Liver (tissue), 9 donors: ENCODE measurements around the gene OR2V1. TPM values are rescaled to one million over a fixed set of nuclear protein-coding genes. Genes with fewer than 3 reads are reported as not detected.

Experiments used
- DNase-seq: peaks from one replicate; pipeline ENCODE4 v3.0.0-alpha.2; 2017; ENCODE audit warnings: low spot score
- H3K27ac ChIP-seq, 2 donors: one replicate each; pipeline ENCODE4 v1.7.0; 2013; ENCODE audit warnings: inconsistent platforms in 2 of 2, low read length in 2 of 2, control low read depth in 1 of 2, low read depth in 1 of 2, mild to moderate bottlenecking in 1 of 2
- H3K27me3 ChIP-seq, 4 donors: one replicate each; pipeline versions ENCODE4 v1.6.1 to v1.7.0; 2013; ENCODE audit warnings: low read length in 3 of 4, inconsistent platforms in 1 of 4, mild to moderate bottlenecking in 1 of 4, moderate library complexity in 1 of 4; ENCODE audit not compliant: control insufficient read depth in 4 of 4, insufficient read depth in 4 of 4
- H3K36me3 ChIP-seq, 4 donors: one replicate each; pipeline versions ENCODE4 v1.6.1 to v1.7.0; 2013; ENCODE audit warnings: low read length in 3 of 4, mild to moderate bottlenecking in 3 of 4, low read depth in 1 of 4, moderate library complexity in 1 of 4; ENCODE audit not compliant: control insufficient read depth in 4 of 4, insufficient read depth in 3 of 4
- H3K4me1 ChIP-seq, 4 donors: one replicate each; pipeline versions ENCODE4 v1.6.1 to v1.7.0; 2013; ENCODE audit warnings: low read length in 3 of 4, mild to moderate bottlenecking in 3 of 4, moderate library complexity in 1 of 4; ENCODE audit not compliant: control insufficient read depth in 4 of 4, insufficient read depth in 4 of 4
- H3K4me3 ChIP-seq, 3 donors: one replicate each; pipeline versions ENCODE4 v1.6.1 to v1.7.0; 2013; ENCODE audit warnings: low read length in 3 of 3, control low read depth in 1 of 3, low read depth in 1 of 3, mild to moderate bottlenecking in 1 of 3
- H3K9ac ChIP-seq, 2 donors: one replicate each; pipeline ENCODE4 v1.7.0; 2013; ENCODE audit warnings: low read length in 2 of 2, mild to moderate bottlenecking in 2 of 2, moderate library complexity in 2 of 2, control low read depth in 1 of 2, low read depth in 1 of 2
- H3K9me3 ChIP-seq, 4 donors: one replicate each; pipeline versions ENCODE4 v1.6.1 to v1.7.0; 2013; ENCODE audit warnings: low read length in 3 of 4; ENCODE audit not compliant: control insufficient read depth in 4 of 4
- ATF3 ChIP-seq: IDR thresholded peaks from 2 replicates; pipeline ENCODE4 v1.6.1; 2016; ENCODE audit warnings: antibody characterized with exemption
- CTCF ChIP-seq: fragments of 150-350 bp; IDR thresholded peaks from 2 replicates; pipeline ENCODE4 v1.5.1; 2017; ENCODE audit warnings: improper control_type of control experiment, low read depth, low read length; ENCODE audit not compliant: missing input control
- EGR1 ChIP-seq, 2 donors: IDR thresholded peaks; 2 replicates each; pipeline ENCODE4 v1.6.1; 2016 to 2018; ENCODE audit warnings: antibody characterized with exemption in 2 of 2, low read depth in 2 of 2
- FOXA1 ChIP-seq: IDR thresholded peaks from 2 replicates; pipeline ENCODE4 v1.6.1; 2016; ENCODE audit warnings: antibody characterized with exemption
- FOXA2 ChIP-seq: IDR thresholded peaks from 2 replicates; pipeline ENCODE4 v1.6.1; 2016; ENCODE audit warnings: antibody characterized with exemption
- GABPA ChIP-seq, 2 donors: IDR thresholded peaks in 1 of 2; conservative IDR thresholded peaks in 1 of 2; 2 replicates each; pipeline ENCODE4 v1.6.1; 2016; ENCODE audit warnings: antibody characterized with exemption in 2 of 2, mild to moderate bottlenecking in 1 of 2, moderate library complexity in 1 of 2
- HNF4A ChIP-seq, 2 donors: conservative IDR thresholded peaks; 2 replicates each; pipeline ENCODE4 v1.6.1; 2016; ENCODE audit warnings: antibody characterized with exemption in 2 of 2, mild to moderate bottlenecking in 2 of 2
- HNF4G ChIP-seq: IDR thresholded peaks from 2 replicates; pipeline ENCODE4 v1.6.1; 2016; ENCODE audit warnings: antibody characterized with exemption
- JUND ChIP-seq, 2 donors: IDR thresholded peaks; 2 replicates each; pipeline ENCODE4 v1.6.1; 2016; ENCODE audit warnings: antibody characterized with exemption in 2 of 2
- NR2F2 ChIP-seq: IDR thresholded peaks from 2 replicates; pipeline ENCODE4 v1.6.1; 2016; ENCODE audit warnings: antibody characterized with exemption
- RAD21 ChIP-seq, 2 donors: IDR thresholded peaks; 2 replicates each; pipeline ENCODE4 v1.6.1; 2016; ENCODE audit warnings: antibody characterized with exemption in 2 of 2, mild to moderate bottlenecking in 2 of 2
- RXRA ChIP-seq, 2 donors: IDR thresholded peaks; 2 replicates each; pipeline ENCODE4 v1.6.1; 2017 to 2018; ENCODE audit warnings: antibody characterized with exemption in 2 of 2, mild to moderate bottlenecking in 1 of 2
- SP1 ChIP-seq: IDR thresholded peaks from 2 replicates; pipeline ENCODE4 v1.6.1; 2018; ENCODE audit warnings: antibody characterized with exemption, mild to moderate bottlenecking
- TAF1 ChIP-seq: conservative IDR thresholded peaks from 2 replicates; pipeline ENCODE4 v1.6.1; 2016; ENCODE audit warnings: antibody characterized with exemption, mild to moderate bottlenecking
- YY1 ChIP-seq: IDR thresholded peaks from 2 replicates; pipeline ENCODE4 v1.6.1; 2016; ENCODE audit warnings: antibody characterized with exemption, mild to moderate bottlenecking
- WGBS: extraction: QIAGEN DNeasy Blood & Tissue Kit; methylation state at CpG from one replicate; pipeline ENCODE4 v1.1.7; 2013; 5-methylcytosine and 5-hydroxymethylcytosine counted together
- polyA plus RNA-seq, 2 donors: library from polyadenylated mRNA; stranded (reverse) in 1 of 2; unstranded in 1 of 2; fragments of 200-250 nt in 1 of 2; fragments of >200 nt in 1 of 2; fragmentation: Nextera tagmentation in 1 of 2; extraction: Ambion mirVana in 1 of 2; gene quantifications; one replicate each; pipeline versions ENCODE4 v1.2.1 to v1.2.3, GENCODE V29; 2013 to 2015
- total RNA-seq, 2 donors: library from RNA; depleted of rRNA; stranded (reverse); fragments of >200 nt; gene quantifications; one replicate each; pipeline ENCODE4 v1.2.3, GENCODE V29; 2014
- TF ChIP-seq, protein P1 (sequence below): IDR thresholded peaks from 2 replicates; pipeline ENCODE4 v1.6.1; 2016; ENCODE audit warnings: antibody characterized with exemption
- TF ChIP-seq, protein P2 (sequence below): IDR thresholded peaks from 2 replicates; pipeline ENCODE4 v1.6.1; 2016; ENCODE audit warnings: antibody characterized with exemption
- donor health status: healthy.
- donor health status: healthy.
- donor health status: healthy.
- donor health status: healthy.
- donor health status: healthy.

OR2V1 gene
- total and polyA plus RNA-seq, 4 donors: not detected

DNA sequence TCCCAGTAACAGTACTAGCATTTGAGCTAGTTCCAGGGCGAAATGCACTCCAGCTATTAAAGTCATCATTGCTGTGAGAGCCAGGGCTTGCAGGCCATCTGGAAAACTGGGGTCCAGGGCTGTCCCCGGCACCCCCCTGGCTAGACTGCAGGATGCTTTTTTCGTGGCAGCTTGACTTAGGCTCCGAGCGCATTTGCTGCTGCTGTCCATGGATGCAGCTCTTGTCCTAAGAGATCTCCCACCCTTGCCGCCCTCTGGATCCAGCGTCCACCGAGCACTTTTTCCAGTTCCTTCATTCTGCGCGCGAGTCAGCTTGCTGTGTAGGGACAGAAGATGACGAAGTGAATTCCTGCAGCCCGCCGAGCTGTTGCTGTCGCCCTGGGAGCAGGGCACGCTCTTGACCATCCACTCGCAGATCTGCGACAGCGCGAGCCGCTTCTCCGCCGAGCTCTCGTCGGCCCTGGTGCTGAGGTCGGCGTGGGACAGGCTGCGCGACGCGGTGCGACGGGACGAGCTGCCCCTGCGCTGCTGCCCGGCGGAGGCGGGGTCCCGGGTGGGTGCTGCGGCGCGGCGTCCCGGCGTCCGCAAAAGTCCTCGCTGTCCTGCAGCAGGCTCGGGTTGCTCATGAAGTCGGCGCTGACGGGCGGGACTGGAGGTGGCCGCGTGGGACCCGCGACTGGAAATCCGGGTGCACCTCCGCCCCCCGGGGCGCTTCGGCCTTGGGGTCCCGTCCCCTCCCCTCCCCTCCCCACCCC lies 30.7 kb downstream of the OR2V1 start:
- H3K4me3 ChIP-seq: no peak overlapping the region
- DNase-seq: no peak
- WGBS: 8% methylated on average over 62 of the region's 62 CpGs

DNA sequence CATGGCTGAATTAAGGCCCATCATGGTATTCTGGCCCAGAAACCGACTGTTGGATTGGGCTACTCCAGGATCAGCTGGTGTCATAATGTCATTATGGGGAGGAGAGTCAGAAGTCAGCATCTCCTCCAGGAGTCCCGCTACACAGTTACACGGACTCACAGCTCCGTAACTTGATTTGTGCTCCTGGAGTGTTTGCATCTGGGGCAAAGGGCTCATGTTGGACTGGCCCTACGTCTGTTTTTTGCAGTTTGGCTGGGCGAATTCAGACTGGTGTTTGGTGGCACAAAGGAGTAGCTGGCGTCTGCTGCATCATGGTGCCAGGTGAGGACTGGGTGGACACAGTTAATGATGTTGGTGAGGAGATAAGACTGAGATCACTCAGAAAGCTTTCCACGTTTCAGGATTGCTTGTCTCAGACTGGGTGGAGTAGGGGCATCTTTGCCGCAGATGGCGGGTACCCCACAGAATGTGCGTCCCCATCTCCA lies 31.3 kb downstream of the OR2V1 start:
- DNase-seq: no peak
- H3K27ac ChIP-seq: no peak overlapping the region
- H3K36me3 ChIP-seq: no peaks in the 10 kb centered on the region
- no peak overlapping the region for H3K4me3 ChIP-seq
- peaks cover 0 to 4% (median 0%) of the 10 kb centered on the region in 4 donors for H3K4me1 ChIP-seq
- WGBS: 53% methylated on average over 11 of the region's 11 CpGs
- H3K9ac ChIP-seq: no peak overlapping the region
- H3K27me3 ChIP-seq: peaks cover 0 to 8% (median 3%) of the 10 kb centered on the region in 4 donors
- no peaks in the 10 kb centered on the region for H3K9me3 ChIP-seq
- TF ChIP-seq YY1: no peak
- TF ChIP-seq, protein P1, sequence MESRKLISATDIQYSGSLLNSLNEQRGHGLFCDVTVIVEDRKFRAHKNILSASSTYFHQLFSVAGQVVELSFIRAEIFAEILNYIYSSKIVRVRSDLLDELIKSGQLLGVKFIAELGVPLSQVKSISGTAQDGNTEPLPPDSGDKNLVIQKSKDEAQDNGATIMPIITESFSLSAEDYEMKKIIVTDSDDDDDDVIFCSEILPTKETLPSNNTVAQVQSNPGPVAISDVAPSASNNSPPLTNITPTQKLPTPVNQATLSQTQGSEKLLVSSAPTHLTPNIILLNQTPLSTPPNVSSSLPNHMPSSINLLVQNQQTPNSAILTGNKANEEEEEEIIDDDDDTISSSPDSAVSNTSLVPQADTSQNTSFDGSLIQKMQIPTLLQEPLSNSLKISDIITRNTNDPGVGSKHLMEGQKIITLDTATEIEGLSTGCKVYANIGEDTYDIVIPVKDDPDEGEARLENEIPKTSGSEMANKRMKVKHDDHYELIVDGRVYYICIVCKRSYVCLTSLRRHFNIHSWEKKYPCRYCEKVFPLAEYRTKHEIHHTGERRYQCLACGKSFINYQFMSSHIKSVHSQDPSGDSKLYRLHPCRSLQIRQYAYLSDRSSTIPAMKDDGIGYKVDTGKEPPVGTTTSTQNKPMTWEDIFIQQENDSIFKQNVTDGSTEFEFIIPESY: no peak
- no peak for TF ChIP-seq CTCF
- TF ChIP-seq JUND (IDR thresholded peaks at IDR 0.05): no peak
- no peak for TF ChIP-seq ATF3
- TF ChIP-seq TAF1: no peak
- no peak for TF ChIP-seq HNF4G
- no peak for TF ChIP-seq RAD21 (IDR thresholded peaks at IDR 0.05)
- no peak for TF ChIP-seq FOXA2
- no peak for TF ChIP-seq GABPA (IDR thresholded peaks at IDR 0.05 in 1 of 2, conservative IDR thresholded peaks at IDR 0.05 in 1 of 2)
- no peak for TF ChIP-seq FOXA1
- TF ChIP-seq SP1: no peak

More for the DNA sequence above, 30.7 kb downstream of the OR2V1 start:
- Histone ChIP-seq H3K4me1 (peaks cover 0 to 4% (median 0%) of the 10 kb centered on the region in 4 donors), H3K27me3 (peaks cover 0 to 8% (median 3%) of the 10 kb centered on the region in 4 donors), H3K9ac (no peak overlapping the region), H3K27ac (no peak overlapping the region), H3K36me3 (no peaks in the 10 kb centered on the region), H3K9me3 (no peaks in the 10 kb centered on the region)
- TF ChIP-seq, protein P1: no peak
- no peak for TF ChIP-seq TAF1
- no peak for TF ChIP-seq EGR1 (IDR thresholded peaks at IDR 0.05; ENCODE audit: low read depth in 2 of 2)
- TF ChIP-seq JUND (IDR thresholded peaks at IDR 0.05): no peak
- TF ChIP-seq, protein P2, sequence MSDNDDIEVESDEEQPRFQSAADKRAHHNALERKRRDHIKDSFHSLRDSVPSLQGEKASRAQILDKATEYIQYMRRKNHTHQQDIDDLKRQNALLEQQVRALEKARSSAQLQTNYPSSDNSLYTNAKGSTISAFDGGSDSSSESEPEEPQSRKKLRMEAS: no peak
- no peak for TF ChIP-seq ATF3
- TF ChIP-seq RXRA (IDR thresholded peaks at IDR 0.05): no peak
- no peak for TF ChIP-seq HNF4A (conservative IDR thresholded peaks at IDR 0.05)
- no peak for TF ChIP-seq FOXA2
- TF ChIP-seq FOXA1: no peak
- TF ChIP-seq CTCF: no peak
- no peak for TF ChIP-seq RAD21 (IDR thresholded peaks at IDR 0.05)
- no peak for TF ChIP-seq NR2F2
- TF ChIP-seq YY1: no peak
- TF ChIP-seq GABPA (IDR thresholded peaks at IDR 0.05 in 1 of 2, conservative IDR thresholded peaks at IDR 0.05 in 1 of 2): no peak
- no peak for TF ChIP-seq SP1
